SU-DHL-6 (cell line): ENCODE results near the gene ZNF641.

ENCODE experiments used
- H2AFZ ChIP-seq: fragments of 200-600 bp; sonication (generic); 2 replicates; pipeline ENCODE4 v1.6.1; 2014; ENCODE audit warnings: low read depth, mild to moderate bottlenecking, moderate library complexity, mixed read lengths, antibody characterized with exemption, low read length; ENCODE audit not compliant: severe bottlenecking
- H3F3A ChIP-seq: fragments of 200-600 bp; shearing (Covaris generic); 2 replicates; pipeline ENCODE4 v1.6.0; 2016; ENCODE audit warnings: antibody characterized with exemption, mild to moderate bottlenecking; ENCODE audit not compliant: insufficient read depth
- H3K27ac ChIP-seq: fragments of 200-600 bp; sonication (generic); 2 replicates; pipeline ENCODE4 v1.5.1; 2016; ENCODE audit warnings: low read depth, mild to moderate bottlenecking, low read length, moderate library complexity, mixed read lengths
- H3K27me3 ChIP-seq: fragments of 200-600 bp; sonication (generic), shearing (Covaris generic); 2 replicates; pipeline ENCODE4 v1.6.0; 2014; ENCODE audit warnings: mild to moderate bottlenecking, low read length
- H3K36me3 ChIP-seq: fragments of 200-600 bp; sonication (generic); 2 replicates; pipeline ENCODE4 v1.6.1; 2014; ENCODE audit warnings: mild to moderate bottlenecking, low read length, mixed read lengths
- H3K4me2 ChIP-seq: fragments of 300-600, 200-600 bp; shearing (Covaris generic), sonication (generic); 2 replicates; pipeline ENCODE4 v1.6.0; 2014; ENCODE audit warnings: low read length, low read depth, mild to moderate bottlenecking; ENCODE audit not compliant: poor library complexity, severe bottlenecking
- H3K4me3 ChIP-seq: fragments of 200-600 bp; sonication (generic); 2 replicates; pipeline ENCODE4 v1.5.1; 2014; ENCODE audit warnings: antibody characterized with exemption, low read length, mild to moderate bottlenecking, mixed read lengths; ENCODE audit not compliant: insufficient read depth, poor library complexity, severe bottlenecking
- H3K79me2 ChIP-seq: fragments of 200-600 bp; sonication (generic); 2 replicates; pipeline ENCODE4 v1.6.1; 2014; ENCODE audit warnings: mild to moderate bottlenecking, low read length, moderate library complexity; ENCODE audit not compliant: insufficient read depth
- H3K9ac ChIP-seq: fragments of 200-600 bp; sonication (generic); 2 replicates; pipeline ENCODE4 v1.7.0; 2014; ENCODE audit warnings: mild to moderate bottlenecking, low read length
- H3K9me2 ChIP-seq: fragments of 200-600 bp; sonication (generic); replicated peaks from 2 replicates; pipeline ENCODE4 v1.6.1; 2014; ENCODE audit warnings: low read length; ENCODE audit not compliant: insufficient read depth
- H3K9me3 ChIP-seq: fragments of 200-600 bp; sonication (generic); 2 replicates; pipeline ENCODE4 v1.6.1; 2014; ENCODE audit warnings: low read length, mixed read lengths; ENCODE audit not compliant: insufficient read depth
- H4K20me1 ChIP-seq: fragments of 200-600 bp; sonication (generic); 2 replicates; pipeline ENCODE4 v1.6.1; 2014; ENCODE audit warnings: low read depth, mild to moderate bottlenecking, antibody characterized with exemption, low read length, moderate library complexity, mixed read lengths
- EZH2phosphoT487 ChIP-seq: fragments of 200-600 bp; sonication (generic), shearing (Covaris generic); conservative IDR thresholded peaks from 2 replicates; pipeline ENCODE4 v1.6.1; 2018; ENCODE audit warnings: mild to moderate bottlenecking, antibody characterized with exemption, low read length, moderate library complexity, mixed read lengths
- TF ChIP-seq, protein P1 (sequence below): fragments of 200-600 bp; sonication (generic); IDR thresholded peaks from one replicate; pipeline ENCODE4 v1.5.1; 2017; ENCODE audit warnings: antibody characterized with exemption, mild to moderate bottlenecking, low read length, moderate library complexity; ENCODE audit not compliant: insufficient read depth, poor library complexity, severe bottlenecking

The ZNF641 gene

GRCh38 chr12:48311313-48311712 lies 39.4 kb downstream of the ZNF641 start:
- H4K20me1 ChIP-seq, result no peaks in the 10 kb centered on the region
- H3K9me2 ChIP-seq, result no peaks in the 10 kb centered on the region
- no peak overlapping the region for H3K27ac ChIP-seq
- H3F3A ChIP-seq, result no peaks in the 10 kb centered on the region
- H3K36me3 ChIP-seq, result no peaks in the 10 kb centered on the region
- no peak overlapping the region for H3K9ac ChIP-seq
- H3K27me3 ChIP-seq, result no peaks in the 10 kb centered on the region
- H3K79me2 ChIP-seq, result no peaks in the 10 kb centered on the region
- no peaks in the 10 kb centered on the region for H3K9me3 ChIP-seq
- H3K4me3 ChIP-seq, result no peak overlapping the region
- TF ChIP-seq, protein P1, sequence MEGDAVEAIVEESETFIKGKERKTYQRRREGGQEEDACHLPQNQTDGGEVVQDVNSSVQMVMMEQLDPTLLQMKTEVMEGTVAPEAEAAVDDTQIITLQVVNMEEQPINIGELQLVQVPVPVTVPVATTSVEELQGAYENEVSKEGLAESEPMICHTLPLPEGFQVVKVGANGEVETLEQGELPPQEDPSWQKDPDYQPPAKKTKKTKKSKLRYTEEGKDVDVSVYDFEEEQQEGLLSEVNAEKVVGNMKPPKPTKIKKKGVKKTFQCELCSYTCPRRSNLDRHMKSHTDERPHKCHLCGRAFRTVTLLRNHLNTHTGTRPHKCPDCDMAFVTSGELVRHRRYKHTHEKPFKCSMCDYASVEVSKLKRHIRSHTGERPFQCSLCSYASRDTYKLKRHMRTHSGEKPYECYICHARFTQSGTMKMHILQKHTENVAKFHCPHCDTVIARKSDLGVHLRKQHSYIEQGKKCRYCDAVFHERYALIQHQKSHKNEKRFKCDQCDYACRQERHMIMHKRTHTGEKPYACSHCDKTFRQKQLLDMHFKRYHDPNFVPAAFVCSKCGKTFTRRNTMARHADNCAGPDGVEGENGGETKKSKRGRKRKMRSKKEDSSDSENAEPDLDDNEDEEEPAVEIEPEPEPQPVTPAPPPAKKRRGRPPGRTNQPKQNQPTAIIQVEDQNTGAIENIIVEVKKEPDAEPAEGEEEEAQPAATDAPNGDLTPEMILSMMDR, result no peak
- H2AFZ ChIP-seq, result no peak overlapping the region
- H3K4me2 ChIP-seq, result no peak overlapping the region

GRCh38 chr12:48307269-48307668 lies 43.5 kb downstream of the ZNF641 start:
- Histone ChIP-seq H3K9me2 (no peaks in the 10 kb centered on the region), H3F3A (no peaks in the 10 kb centered on the region), H4K20me1 (no peaks in the 10 kb centered on the region), H3K9me3 (no peaks in the 10 kb centered on the region), H3K79me2 (no peaks in the 10 kb centered on the region), H2AFZ (no peak overlapping the region), H3K9ac (no peak overlapping the region), H3K36me3 (no peaks in the 10 kb centered on the region), H3K4me2 (no peak overlapping the region), H3K27me3 (no peaks in the 10 kb centered on the region), H3K27ac (no peak overlapping the region), H3K4me3 (no peak overlapping the region)
- TF ChIP-seq, protein P1, result no peak
- no peak for TF ChIP-seq EZH2phosphoT487

DNA sequence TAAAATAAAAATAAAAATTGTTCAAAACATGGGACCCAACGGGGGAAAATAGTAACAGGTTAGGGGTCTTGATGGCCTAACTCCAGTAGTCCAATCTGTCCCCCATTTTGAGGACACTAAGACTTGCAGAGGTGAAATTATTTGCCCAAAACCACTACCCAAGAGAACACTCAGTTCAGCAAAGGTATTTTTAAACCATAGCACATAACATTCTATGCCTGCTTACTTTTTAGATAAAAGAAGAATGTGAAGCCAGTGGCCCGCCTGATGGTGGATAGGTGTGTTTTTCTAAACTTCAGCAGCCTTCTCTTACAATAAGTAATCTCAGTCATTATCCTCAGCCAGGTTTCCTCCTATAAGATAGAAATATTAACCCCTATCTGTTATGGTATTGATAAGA lies 45.5 kb downstream of the ZNF641 start:
- no peaks in the 10 kb centered on the region for H3K79me2 ChIP-seq
- H3K27me3 ChIP-seq, result no peaks in the 10 kb centered on the region
- no peaks in the 10 kb centered on the region for H3K9me2 ChIP-seq
- H3K4me3 ChIP-seq, result no peak overlapping the region
- no peaks in the 10 kb centered on the region for H3F3A ChIP-seq
- H3K27ac ChIP-seq, result no peak overlapping the region
- H2AFZ ChIP-seq, result no peak overlapping the region
- no peak overlapping the region for H3K9ac ChIP-seq
- TF ChIP-seq, protein P1, result no peak
- no peaks in the 10 kb centered on the region for H3K36me3 ChIP-seq
- H3K9me3 ChIP-seq, result no peaks in the 10 kb centered on the region
- no peaks in the 10 kb centered on the region for H4K20me1 ChIP-seq
- H3K4me2 ChIP-seq, result no peak overlapping the region
